SK-MEL-5 (cell line): ENCODE data around the gene AOPEP. TPM values are rescaled to one million over a fixed set of nuclear protein-coding genes. Genes with fewer than 3 reads are reported as not detected.
A peak's percentile ranks its signal among the peaks of the same experiment; 100 is the strongest.

Source experiments
- DNase-seq: peaks from one replicate; pipeline ENCODE4 v3.0.0-alpha.2; 2016; ENCODE audit warnings: low read depth, low spot score
- in situ Hi-C: cut with HindIII; loops from 2 replicates; pipeline ENCODE4 v1.10.0; 2016; ENCODE audit warnings: low sequenced_read_pairs, high pct_unique_total_duplicates, low pct_unique_long_range_greater_than_20kb
- total RNA-seq: library from RNA; depleted of rRNA; stranded (reverse); fragments of >200 nt; shearing (Covaris generic); gene quantifications from 2 replicates; pipeline ENCODE4 v1.2.3, GENCODE V29; 2014

AOPEP gene
- total RNA-seq, 1 experiment from 2014 or later, result 20.8 TPM

DNA sequence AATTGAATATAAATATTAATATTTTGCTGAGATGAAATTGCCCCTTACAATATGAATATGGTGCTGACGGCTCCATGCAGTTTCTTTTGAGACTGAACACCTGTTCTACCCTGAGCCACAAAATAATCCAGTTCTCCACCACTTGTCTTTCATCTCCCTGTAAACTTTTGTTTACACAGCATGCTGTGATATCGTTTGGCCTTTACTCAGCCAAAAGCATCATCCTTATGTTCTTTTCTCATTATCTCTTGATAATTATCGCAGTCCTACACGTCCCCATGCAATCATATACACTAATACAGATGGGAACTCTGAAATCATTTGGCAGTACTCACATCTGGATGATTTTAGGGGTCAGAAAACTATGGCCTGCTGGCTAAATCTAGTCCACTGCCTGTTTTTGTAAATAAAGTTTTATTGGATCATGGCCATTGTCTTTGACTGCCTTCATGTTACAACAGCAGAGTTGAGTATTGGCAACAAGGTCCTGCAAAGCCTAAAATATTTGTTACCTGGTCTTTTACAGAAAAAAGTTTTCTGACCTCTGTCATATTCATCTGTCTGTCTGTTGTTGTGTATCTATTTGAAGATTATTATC, 53.3 kb downstream of the AOPEP start:
- in situ Hi-C loops, result no loop called here
- no peak for DNase-seq

- in situ Hi-C loops, result no loop called here
- no peak for DNase-seq
Measured at GRCh38 chr9:94780516-94780950, 54.0 kb downstream of the AOPEP start.

DNA sequence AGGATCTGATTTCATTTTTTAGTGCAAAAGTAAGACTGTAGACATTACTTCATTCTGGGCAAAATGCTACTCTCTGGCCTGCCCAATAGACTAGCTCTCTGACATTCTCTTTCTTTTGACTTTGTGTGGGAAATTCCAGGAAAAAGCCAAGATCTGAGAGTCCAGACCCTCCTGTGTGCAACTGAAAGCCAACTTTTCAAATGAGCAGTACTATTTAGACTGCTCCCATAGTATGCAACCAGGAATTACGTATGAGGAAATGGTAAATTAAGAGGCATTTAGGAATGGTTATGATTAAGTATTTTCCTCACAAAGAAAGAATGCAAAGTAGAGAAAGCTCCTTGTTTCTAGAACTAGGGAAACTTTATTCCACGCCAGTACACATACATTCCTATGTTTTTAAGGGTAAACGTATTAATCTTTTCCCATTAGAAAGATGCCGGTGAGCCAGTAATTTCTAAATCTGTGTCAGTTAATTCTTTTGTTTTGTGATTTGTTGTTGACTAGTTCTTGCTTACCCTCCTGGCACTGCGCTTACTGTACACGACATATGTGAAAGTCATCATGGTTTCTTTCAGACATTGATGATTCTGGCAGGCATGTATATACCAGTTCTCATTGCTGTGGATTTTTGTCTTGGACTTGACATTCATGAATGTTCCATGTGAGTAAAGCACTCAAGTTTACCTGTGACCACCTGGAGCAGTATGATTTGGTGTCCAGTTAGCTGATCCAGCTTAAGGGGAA, 56.0 kb downstream of the AOPEP start:
- in situ Hi-C loops, result no loop called here
- DNase-seq, result no peak

DNA sequence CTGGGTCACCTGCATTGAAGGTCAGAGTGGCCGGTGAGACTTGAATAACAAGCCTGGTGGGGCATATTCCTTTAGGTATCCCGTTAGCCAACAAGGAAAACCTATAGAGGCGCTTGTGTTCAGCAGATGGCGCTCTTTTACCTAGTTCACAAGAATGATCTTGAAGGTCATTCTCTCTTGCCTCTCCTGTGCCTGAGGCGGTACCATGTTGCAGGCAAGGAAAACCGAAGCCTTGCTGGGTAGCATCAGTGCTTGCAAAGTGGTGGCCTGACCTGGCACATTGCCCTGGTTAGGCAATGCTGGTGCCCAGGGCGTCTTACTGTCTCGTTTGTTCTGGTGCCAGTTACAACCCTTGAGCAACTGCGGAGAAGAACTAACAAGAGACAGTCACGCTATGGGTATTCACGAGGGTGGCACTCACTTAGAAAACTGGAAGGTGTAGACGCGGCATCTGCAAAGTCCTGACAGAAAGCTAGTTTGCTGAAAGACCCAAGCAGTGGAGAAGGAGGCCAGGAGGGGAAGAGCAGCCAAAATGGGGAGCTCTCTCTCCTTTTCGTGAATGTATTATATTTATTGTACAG, 56.7 kb downstream of the AOPEP start:
- DNase-seq, result peak; percentile 100
- in situ Hi-C loops, result no loop called here

- no peak for DNase-seq
- in situ Hi-C loops, result no loop called here
Measured at GRCh38 chr9:94783928-94784327, 57.4 kb downstream of the AOPEP start.

- no peak for DNase-seq
- in situ Hi-C loops, result no loop called here
Measured at GRCh38 chr9:94785215-94786169, 59.0 kb downstream of the AOPEP start.

DNA sequence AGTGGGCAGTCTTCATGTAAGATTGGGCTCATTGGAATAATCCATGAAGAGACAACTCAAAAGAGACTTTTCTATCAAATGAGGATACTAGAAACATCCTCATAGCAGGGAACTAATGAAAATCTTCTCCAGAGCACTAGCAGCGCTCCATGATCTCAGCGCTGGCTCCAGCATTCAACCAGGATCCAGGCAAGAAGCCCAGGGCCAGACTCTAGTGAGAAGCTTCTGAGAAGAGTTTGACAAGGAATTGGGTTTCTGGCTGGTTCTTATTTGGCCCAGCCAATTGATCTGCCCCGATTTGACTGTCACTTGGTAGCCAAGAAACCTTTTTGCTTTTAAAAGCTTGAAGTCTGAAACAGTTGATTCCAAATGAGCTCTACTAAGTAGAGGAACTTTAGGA, 60.1 kb downstream of the AOPEP start:
- in situ Hi-C loops, result no loop called here
- no peak for DNase-seq

DNA sequence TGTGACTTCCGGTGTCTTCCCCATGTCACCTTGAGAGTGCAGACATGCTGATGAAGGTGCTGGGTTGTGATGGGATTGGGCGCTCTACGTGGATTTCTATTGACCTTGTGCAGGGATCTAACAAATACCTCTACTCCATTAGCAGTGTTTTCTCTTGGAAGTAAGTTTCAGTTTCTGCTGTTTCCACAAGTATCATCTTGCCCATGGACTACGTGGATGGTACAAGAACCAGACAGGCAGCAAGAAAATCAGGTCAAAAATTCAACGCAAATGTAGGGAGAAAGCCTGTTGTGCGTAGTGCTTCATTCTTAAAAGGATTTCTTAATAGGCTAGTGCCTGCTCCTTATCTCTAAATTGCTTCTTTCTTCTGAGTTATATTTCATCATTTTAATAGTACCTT, 60.8 kb downstream of the AOPEP start:
- no peak for DNase-seq
- in situ Hi-C loops, result no loop called here

DNA sequence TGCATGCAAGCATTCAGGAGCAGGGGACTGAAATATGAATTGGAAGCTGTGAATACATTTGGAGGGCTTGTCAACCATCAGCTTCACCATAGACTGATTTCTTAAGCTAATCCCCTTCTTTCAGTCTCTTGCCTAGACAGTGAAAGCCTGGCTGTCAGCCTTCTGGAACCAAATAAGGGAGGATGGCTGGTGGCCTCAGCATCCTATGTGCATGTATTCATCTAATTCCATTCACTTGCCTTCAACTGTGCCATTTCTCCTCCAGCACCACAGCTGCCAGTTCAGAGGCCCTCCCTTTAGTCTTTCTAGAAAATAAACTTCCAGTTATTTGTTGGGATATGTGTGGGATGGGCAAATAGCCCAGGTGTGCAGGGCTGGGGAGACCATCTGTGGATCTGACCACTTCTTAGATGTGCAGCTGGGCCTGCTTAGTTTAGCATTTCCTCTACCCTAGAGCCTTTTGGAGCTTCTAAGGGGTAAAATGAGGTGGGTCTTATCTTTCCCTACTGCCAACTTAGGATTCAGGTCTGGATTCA, 62.1 kb downstream of the AOPEP start:
- in situ Hi-C loops, result no loop called here
- DNase-seq, result no peak

DNA sequence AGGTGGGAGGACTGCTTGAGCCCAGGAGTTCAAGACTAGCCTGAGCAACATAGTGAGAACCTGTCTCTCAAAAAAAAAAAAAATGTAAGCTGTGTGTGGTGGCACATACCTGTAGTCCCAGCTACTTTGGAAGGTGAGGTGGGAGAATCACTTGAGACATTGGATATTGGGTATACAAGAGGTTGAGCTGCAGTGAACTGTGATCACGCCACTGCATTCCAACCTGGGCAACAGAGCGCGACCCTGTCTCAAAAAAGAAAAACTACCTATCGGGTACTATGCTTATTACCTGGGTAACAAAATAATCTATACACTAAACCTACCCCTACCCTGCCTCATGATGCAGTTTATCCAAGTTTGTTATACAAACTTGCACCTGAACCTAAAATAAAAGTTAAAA, 64.9 kb downstream of the AOPEP start:
- DNase-seq, result no peak
- in situ Hi-C loops, result no loop called here

DNA sequence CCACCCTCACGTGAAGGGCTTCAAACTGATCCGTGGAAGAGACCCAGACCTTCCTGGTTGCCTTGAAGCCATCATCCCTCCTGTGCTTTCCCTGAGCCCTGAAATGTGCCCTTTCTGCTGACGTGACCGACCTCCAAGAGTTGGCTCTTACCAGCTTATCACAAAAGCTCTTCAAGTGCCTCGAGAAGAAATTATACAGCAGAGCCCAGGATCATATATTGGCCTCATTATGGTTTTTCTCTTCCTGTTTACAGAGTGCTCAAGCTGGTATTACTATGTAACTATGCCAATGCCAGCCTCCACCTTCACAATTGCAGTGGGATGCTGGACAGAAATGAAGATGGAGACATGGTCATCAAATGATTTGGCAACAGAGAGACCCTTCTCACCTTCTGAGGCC, 66.0 kb downstream of the AOPEP start:
- no peak for DNase-seq
- in situ Hi-C loops, result no loop called here

GRCh38 chr9:94794476-94795167, 68.1 kb downstream of the AOPEP start:
- DNase-seq, result no peak
- in situ Hi-C loops, result no loop called here

- no peak for DNase-seq
- in situ Hi-C loops, result no loop called here
Measured at GRCh38 chr9:94796687-94797086, 70.2 kb downstream of the AOPEP start.

DNA sequence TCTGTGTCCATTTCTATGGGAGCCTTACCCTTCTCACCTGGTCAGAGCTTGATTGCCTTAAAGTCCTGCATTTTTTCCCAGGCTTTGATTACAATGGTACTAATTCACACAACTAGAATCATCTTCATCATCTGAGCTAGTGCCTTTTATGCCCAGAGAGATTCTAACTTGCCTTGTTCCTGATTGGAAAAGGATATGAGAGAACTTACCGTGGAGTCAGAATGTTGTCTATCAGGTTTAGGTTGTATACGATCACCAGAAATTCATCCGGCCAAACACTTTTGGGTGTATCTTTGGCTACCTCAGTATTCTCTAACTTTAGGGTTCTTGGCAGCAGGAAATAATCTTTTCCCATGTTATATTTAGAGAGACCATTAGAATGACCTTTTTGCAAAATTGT, 71.7 kb downstream of the AOPEP start:
- in situ Hi-C loops, result no loop called here
- no peak for DNase-seq

- in situ Hi-C loops, result no loop called here
- no peak for DNase-seq
Measured at GRCh38 chr9:94798708-94799107, 72.2 kb downstream of the AOPEP start.

GRCh38 chr9:94799578-94800264, 73.2 kb downstream of the AOPEP start:
- peak; percentile 15 for DNase-seq
- in situ Hi-C loops, result no loop called here
